Panc1 (cell line): ENCODE measurements around the gene CAPN9. TPM values are rescaled to one million over a fixed set of nuclear protein-coding genes. Genes with fewer than 3 reads are reported as not detected.

Experiments used
- ATAC-seq: fragments of 200-7000 bp; cut with Tn5 transposase; 2 replicates; pipeline ENCODE4 v1.9.1; 2020; ENCODE audit warnings: mild to moderate bottlenecking, moderate library complexity
- BruUV-seq: library from RNA; stranded (reverse); fragments of 400-500 nt; replicated peaks from 2 replicates; lab custom pipeline; 2021; lab: Mats Ljungman, UMichigan
- CTCF ChIA-PET: fragments of 300-600 bp; sonication (Branson Sonifier 250); formaldehyde crosslinking; loops from one replicate; lab custom pipeline; 2022; ENCODE audit warnings: antibody characterized with exemption; lab: Charles Lee
- POLR2A ChIA-PET: fragments of 300-600 bp; sonication (Branson Sonifier 250); formaldehyde crosslinking; loops from one replicate; lab custom pipeline; 2022; ENCODE audit warnings: antibody characterized with exemption; lab: Charles Lee
- DNase-seq: peaks from one replicate; pipeline ENCODE4 v3.0.0-alpha.2; 2010; ENCODE audit warnings: low read depth, low spot score
- H3K27ac ChIP-seq: 2 replicates; pipeline ENCODE4 v1.5.1; 2011; ENCODE audit warnings: mild to moderate bottlenecking, low read length, inconsistent platforms
- H3K27me3 ChIP-seq: fragments of 200-500 bp; sonication (Bioruptor generic); 2 replicates; pipeline ENCODE4 v1.6.0; 2014; ENCODE audit warnings: low read length, inconsistent platforms; ENCODE audit not compliant: control insufficient read depth, insufficient read depth
- H3K36me3 ChIP-seq: fragments of 200-500 bp; sonication (Bioruptor generic); 2 replicates; pipeline ENCODE4 v1.5.1; 2014; ENCODE audit warnings: inconsistent platforms, mild to moderate bottlenecking, low read length, moderate library complexity; ENCODE audit not compliant: control insufficient read depth, insufficient read depth
- H3K4me1 ChIP-seq: 2 replicates; pipeline ENCODE4 v1.5.1; 2011; ENCODE audit warnings: inconsistent platforms, mild to moderate bottlenecking, low read length, moderate library complexity; ENCODE audit not compliant: control insufficient read depth, insufficient read depth
- H3K4me3 ChIP-seq, 2 experiments: 2 replicates each; pipeline ENCODE4 v1.5.1; 2011 to 2012; ENCODE audit warnings: low read depth in 2 of 2, low read length in 2 of 2, mild to moderate bottlenecking in 2 of 2, inconsistent platforms in 1 of 2, moderate library complexity in 1 of 2
- H3K9me3 ChIP-seq: fragments of 200-500 bp; sonication (Bioruptor generic); 2 replicates; pipeline ENCODE4 v1.5.1; 2014; ENCODE audit warnings: low read depth, mild to moderate bottlenecking, inconsistent platforms, low read length, moderate library complexity; ENCODE audit not compliant: control insufficient read depth, insufficient read depth
- POLR2AphosphoS5 ChIP-seq: IDR thresholded peaks from 2 replicates; pipeline ENCODE4 v1.6.1; 2012; ENCODE audit warnings: mild to moderate bottlenecking, low read depth, low read length, moderate library complexity
- SIN3A ChIP-seq: IDR thresholded peaks from 2 replicates; pipeline ENCODE4 v1.6.1; 2012; ENCODE audit warnings: low read depth, mild to moderate bottlenecking, low read length, moderate library complexity, borderline replicate concordance; ENCODE audit not compliant: insufficient read depth
- TCF7L2 ChIP-seq: IDR thresholded peaks from 2 replicates; pipeline ENCODE4 v1.6.1; 2011; ENCODE audit warnings: mild to moderate bottlenecking, low read depth, low read length, inconsistent platforms
- in situ Hi-C: cut with HindIII; loops from 2 replicates; pipeline ENCODE4 v1.10.0; 2016; ENCODE audit warnings: low sequenced_read_pairs, low pct_unique_long_range_greater_than_20kb
- intact Hi-C: fragments of 100-400 bp; cut with micrococcal nuclease; formaldehyde crosslinking; loops from one replicate; pipeline ENCODE4 v1.10.0; 2022; ENCODE audit not compliant: unreplicated experiment
- total RNA-seq: library from RNA; stranded (reverse); gene quantifications from one replicate; pipeline ENCODE4 v1.2.1, GENCODE V29; 2021; ENCODE audit not compliant: unreplicated experiment
- TF ChIP-seq, protein P1 (sequence below): fragments of 450-650 bp; IDR thresholded peaks from 2 replicates; pipeline ENCODE4 v1.5.1; 2017; ENCODE audit warnings: mild to moderate bottlenecking
- TF ChIP-seq, protein P2 (sequence below), 2 experiments: IDR thresholded peaks; 2 replicates each; pipeline ENCODE4 v1.6.1; 2011 to 2012; ENCODE audit warnings: low read depth in 2 of 2, control low read depth in 1 of 2, low read length in 1 of 2, mild to moderate bottlenecking in 1 of 2, moderate library complexity in 1 of 2; ENCODE audit not compliant: insufficient read depth in 1 of 2

The CAPN9 gene
- total RNA-seq, 1 experiment from 2014 or later: not detected

DNA sequence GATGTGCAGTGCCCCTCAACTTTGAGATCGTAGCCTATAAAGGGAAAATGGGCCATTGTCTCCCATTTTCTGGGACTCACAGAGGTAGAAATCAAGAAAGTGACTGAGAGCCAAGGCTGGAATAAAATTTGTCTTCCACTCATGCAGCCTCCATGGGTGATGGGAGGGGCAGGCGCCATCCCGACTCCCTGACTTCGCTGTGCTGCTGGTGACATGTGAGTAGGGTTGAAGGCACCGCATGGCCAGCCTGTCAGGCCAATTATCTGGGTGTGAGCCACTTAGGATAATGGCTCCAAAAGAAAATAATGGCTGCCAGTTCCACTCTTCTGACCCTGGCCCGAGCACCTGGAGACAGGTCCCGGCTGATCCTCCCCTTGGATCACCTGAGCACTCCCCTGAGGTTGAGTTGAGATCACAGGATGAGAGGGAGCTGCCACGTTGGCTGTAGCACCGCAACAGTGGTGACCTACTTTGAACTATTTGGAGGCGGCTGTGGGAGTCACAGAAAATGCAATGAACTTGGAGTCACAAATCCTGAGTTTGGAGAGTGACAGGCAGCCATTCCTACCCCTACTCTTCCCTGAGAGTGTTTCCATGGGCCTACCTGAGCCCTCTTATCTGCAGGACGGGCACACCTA, 26.3 kb downstream of the CAPN9 start:
- peaks cover 8% of the 10 kb centered on the region for H3K27me3 ChIP-seq
- BruUV-seq: no TSS peak
- CTCF ChIA-PET: interaction anchor here (0.6 to 1.4 kb wide), 3 partner anchors 11 to 720 kb away, joined by 4 to 6 read pairs (median 5); no protein-coding TSS in a partner anchor

DNA sequence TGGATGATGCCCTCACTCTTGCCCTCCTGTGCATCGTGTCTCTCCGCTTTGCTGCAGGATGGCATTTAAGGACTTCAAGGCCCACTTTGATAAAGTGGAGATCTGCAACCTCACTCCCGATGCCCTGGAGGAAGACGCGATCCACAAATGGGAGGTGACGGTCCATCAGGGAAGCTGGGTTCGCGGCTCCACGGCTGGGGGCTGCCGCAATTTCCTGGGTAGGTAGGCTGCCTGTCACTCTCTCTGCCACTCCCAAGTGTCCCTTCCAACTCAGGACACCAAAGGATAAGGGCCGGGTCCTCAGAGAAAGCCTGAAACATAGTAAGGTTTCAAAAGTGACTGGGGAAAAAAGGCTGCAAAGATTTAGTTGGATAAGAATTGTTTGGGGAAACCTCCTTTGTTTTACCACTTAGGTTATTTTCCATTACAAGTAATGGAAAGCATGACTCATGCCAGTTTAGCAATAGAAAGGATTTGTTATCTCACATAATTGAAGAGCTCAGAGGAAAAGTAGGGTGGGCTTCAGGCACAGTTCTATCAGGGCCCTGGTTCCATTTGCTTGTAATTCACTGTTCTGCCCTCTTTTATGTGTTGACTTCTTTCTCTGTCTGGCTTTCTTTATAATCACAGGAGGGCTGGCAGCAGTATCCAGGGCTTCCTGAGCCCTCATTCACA, 31.9 kb downstream of the CAPN9 start:
- ChIA-PET CTCF (no interaction called here), POLR2A (interaction anchor here (0.6 to 0.7 kb wide), 2 partner anchors 38 to 348 kb away, joined by 3 to 4 read pairs; no protein-coding TSS in a partner anchor)
- DNase-seq: no peak
- Histone ChIP-seq H3K36me3 (no peaks in the 10 kb centered on the region), H3K4me1 (no peaks in the 10 kb centered on the region), H3K9me3 (no peaks in the 10 kb centered on the region), H3K27me3 (peaks cover 25% of the 10 kb centered on the region), H3K27ac (no peak overlapping the region), H3K4me3 (no peak overlapping the region)
- in situ Hi-C loops (no loop called here), intact Hi-C loops (no loop called here)
- no peak for ATAC-seq
- TF ChIP-seq POLR2AphosphoS5: no peak
- TF ChIP-seq, protein P1, sequence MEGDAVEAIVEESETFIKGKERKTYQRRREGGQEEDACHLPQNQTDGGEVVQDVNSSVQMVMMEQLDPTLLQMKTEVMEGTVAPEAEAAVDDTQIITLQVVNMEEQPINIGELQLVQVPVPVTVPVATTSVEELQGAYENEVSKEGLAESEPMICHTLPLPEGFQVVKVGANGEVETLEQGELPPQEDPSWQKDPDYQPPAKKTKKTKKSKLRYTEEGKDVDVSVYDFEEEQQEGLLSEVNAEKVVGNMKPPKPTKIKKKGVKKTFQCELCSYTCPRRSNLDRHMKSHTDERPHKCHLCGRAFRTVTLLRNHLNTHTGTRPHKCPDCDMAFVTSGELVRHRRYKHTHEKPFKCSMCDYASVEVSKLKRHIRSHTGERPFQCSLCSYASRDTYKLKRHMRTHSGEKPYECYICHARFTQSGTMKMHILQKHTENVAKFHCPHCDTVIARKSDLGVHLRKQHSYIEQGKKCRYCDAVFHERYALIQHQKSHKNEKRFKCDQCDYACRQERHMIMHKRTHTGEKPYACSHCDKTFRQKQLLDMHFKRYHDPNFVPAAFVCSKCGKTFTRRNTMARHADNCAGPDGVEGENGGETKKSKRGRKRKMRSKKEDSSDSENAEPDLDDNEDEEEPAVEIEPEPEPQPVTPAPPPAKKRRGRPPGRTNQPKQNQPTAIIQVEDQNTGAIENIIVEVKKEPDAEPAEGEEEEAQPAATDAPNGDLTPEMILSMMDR: no peak
- TF ChIP-seq, protein P2, sequence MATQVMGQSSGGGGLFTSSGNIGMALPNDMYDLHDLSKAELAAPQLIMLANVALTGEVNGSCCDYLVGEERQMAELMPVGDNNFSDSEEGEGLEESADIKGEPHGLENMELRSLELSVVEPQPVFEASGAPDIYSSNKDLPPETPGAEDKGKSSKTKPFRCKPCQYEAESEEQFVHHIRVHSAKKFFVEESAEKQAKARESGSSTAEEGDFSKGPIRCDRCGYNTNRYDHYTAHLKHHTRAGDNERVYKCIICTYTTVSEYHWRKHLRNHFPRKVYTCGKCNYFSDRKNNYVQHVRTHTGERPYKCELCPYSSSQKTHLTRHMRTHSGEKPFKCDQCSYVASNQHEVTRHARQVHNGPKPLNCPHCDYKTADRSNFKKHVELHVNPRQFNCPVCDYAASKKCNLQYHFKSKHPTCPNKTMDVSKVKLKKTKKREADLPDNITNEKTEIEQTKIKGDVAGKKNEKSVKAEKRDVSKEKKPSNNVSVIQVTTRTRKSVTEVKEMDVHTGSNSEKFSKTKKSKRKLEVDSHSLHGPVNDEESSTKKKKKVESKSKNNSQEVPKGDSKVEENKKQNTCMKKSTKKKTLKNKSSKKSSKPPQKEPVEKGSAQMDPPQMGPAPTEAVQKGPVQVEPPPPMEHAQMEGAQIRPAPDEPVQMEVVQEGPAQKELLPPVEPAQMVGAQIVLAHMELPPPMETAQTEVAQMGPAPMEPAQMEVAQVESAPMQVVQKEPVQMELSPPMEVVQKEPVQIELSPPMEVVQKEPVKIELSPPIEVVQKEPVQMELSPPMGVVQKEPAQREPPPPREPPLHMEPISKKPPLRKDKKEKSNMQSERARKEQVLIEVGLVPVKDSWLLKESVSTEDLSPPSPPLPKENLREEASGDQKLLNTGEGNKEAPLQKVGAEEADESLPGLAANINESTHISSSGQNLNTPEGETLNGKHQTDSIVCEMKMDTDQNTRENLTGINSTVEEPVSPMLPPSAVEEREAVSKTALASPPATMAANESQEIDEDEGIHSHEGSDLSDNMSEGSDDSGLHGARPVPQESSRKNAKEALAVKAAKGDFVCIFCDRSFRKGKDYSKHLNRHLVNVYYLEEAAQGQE (IDR thresholded peaks at IDR 0.05; ENCODE audit: insufficient read depth in 1 of 2, low read depth in 2 of 2, low read length in 1 of 2): no peak
- no peak for TF ChIP-seq SIN3A
- no peak for TF ChIP-seq TCF7L2
- no TSS peak for BruUV-seq

More for the DNA sequence above, 26.3 kb downstream of the CAPN9 start:
- POLR2A ChIA-PET: no interaction called here
- Histone ChIP-seq H3K9me3 (no peaks in the 10 kb centered on the region), H3K4me1 (no peaks in the 10 kb centered on the region), H3K27ac (no peak overlapping the region), H3K4me3 (no peak overlapping the region), H3K36me3 (no peaks in the 10 kb centered on the region)
- DNase-seq (no peak), ATAC-seq (no peak)
- intact Hi-C loops: no loop called here
- in situ Hi-C loops: no loop called here
- TF ChIP-seq, protein P1: peak; percentile 13; the same call in 1 of the 2 replicates
- TF ChIP-seq SIN3A: no peak
